ENCODE measurements around the gene ZBTB14.

Gene ZBTB14, protein sequence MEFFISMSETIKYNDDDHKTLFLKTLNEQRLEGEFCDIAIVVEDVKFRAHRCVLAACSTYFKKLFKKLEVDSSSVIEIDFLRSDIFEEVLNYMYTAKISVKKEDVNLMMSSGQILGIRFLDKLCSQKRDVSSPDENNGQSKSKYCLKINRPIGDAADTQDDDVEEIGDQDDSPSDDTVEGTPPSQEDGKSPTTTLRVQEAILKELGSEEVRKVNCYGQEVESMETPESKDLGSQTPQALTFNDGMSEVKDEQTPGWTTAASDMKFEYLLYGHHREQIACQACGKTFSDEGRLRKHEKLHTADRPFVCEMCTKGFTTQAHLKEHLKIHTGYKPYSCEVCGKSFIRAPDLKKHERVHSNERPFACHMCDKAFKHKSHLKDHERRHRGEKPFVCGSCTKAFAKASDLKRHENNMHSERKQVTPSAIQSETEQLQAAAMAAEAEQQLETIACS

DNA sequence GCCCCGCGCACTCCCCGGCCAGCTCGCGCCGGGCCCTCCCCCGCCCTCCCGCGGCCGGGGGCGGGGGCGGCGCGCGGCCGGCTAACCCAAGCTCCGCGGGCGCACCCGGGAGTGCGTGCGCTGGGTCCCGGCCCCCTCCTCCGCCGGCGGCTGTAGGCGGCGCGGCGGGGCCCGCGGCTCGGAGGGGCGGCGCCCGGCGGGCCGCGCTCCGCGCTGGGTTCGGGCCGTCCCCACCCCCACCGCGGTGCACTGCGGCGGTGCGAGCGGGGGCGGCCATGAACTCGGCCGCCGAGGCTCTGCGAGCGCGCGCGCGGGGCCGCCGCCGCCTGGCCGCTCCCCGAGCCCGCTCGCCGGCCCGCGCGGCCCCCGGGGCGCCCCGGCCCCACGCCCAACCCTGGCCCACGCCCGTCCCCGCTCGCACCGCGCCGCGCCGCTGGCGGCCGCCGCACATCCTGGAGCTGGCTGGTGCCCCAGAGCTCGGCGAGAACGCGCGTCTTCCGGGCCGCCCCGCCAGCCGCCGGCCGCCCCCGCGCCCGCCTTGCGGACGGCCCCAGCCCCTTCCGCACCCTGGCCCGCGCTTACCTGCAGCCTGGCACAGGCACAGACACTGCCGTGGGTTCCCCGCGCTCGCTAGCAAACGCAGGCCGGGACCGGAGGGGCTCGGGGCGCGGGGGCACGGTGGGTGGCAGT is at the start of gene ZBTB14:
Gene ZBTB14, minus strand, starts transcription at position 496 of the 690 bp plus-strand sequence. CDS start 2,480 bp downstream, outside the sequence.
- peak; percentile 4 to 47 for DNase-seq

DNA sequence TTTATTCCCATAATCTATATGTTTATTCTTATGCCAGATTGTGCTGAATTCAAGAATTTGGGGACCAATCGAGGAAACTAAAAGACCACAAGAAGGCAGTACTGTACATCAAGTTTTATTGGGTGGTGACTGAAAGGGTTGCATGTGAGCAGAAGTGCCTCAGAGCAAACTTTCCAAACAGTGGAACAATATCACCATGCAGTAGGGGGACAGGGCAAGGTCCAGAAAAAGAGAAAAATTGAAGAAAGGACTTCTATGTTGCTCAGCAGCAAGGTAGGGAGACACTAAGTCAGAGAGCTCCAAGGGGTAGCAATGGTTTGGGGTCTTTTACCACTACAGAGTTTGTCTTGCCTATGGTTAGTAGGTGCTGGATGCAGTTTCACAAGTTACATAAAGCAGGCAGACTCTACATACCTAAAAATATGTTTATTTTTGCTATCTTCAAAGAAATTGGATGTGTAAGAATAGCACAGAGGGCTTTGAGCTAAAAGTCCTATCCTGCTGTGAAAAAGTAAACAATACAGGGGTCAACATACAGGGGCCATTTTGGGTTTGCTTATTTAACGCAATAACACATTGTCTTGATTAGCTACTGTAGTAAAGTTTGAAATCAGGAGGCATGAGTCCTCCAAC is 43.8 kb upstream of the ZBTB14 start:
- DNase-seq: no peak

DNA sequence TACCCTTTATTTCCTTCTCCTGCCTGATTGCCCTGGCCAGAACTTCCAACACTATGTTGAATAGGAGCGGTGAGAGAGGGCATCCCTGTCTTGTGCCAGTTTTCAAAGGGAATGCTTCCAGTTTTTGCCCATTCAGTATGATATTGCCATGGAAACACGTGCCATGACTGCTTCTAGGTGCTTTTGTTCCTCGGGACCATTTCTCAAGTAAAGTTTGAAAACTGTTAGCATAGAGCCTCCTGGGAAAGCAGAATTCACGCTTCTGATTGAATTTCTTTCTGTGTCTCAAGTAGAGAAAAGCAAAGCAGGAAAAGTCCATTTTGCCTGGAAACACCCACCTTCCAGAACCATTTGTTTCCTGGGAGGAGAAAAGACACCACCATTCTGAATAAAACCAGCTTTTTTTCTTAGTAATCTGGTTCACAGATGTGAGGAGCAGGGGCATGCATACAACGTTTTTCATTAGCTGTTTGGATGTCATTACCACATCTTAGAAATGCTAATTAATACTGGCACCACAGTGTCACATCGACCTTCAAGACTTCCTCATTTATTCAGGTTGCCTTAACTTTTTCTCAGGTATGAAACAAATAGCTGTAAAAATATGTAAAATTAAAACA is 39.0 kb upstream of the ZBTB14 start:
- DNase-seq: no peak

DNA sequence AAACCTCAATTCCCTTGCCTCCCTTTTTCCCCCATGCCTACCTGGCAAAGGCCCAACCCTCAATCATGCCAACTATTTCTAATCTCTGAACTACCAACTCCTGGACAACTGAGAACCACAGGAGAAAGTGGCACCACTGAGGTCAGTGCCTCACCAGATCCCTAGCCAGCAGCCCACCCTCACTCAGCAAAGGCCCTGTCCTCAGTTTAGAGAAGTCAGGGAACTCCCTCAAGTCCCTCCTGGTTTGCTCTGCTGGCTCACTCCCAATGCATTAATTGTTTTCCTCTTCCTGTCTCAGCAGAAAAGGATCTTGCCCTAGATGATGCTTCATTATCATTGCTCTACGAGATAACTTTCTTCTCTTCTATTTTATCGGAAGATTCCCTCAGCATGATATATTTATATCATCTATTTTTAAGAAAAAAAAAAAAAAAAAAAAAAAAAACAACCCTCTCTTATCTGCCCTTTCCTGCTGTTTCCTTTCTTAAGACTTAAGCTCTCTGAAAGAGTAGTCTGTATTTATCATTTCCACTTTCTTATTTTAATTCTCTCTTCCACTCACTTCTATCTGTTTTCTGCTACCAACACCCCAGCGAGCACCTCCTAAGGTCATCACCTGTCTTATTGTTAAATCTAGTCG is 22.7 kb upstream of the ZBTB14 start:
- no peak for DNase-seq

DNA sequence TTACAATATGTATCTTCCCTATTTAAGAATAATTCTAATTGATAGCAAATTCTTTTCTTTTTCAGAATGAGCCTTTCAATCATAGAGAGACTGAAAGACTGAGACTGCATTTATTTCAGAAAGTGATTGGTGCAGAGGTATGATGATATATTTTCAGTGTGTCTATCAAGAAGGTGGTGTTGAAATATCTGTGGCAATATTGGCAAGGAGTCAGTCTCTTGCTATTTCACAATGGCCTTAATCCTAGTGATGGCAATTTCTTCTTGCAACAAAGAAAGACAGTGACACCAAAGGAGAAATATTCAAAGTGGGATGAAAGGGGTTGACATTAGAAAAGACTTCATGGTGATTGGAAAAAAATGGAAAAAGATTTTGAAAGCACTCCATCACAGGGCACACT is 21.7 kb upstream of the ZBTB14 start:
- DNase-seq: no peak

DNA sequence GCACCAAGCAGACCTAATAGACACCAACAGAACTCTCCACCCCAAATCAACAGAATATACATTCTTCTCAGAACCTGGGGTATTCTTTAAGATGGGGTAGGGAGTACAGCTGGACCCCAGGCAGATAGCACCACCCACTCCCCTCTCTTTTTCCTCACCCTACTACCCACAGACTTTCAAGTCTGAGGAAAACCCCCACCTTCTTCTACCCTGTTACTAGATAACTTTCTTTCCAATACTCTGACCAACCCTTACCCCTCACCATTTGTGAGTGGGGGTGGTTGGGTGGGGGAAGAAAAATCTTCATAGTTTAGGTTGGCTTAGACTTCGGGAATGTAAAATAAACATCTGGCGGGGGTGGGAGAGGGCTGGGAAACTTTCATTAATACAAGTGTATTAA is 20.3 kb upstream of the ZBTB14 start:
- no peak for DNase-seq

DNA sequence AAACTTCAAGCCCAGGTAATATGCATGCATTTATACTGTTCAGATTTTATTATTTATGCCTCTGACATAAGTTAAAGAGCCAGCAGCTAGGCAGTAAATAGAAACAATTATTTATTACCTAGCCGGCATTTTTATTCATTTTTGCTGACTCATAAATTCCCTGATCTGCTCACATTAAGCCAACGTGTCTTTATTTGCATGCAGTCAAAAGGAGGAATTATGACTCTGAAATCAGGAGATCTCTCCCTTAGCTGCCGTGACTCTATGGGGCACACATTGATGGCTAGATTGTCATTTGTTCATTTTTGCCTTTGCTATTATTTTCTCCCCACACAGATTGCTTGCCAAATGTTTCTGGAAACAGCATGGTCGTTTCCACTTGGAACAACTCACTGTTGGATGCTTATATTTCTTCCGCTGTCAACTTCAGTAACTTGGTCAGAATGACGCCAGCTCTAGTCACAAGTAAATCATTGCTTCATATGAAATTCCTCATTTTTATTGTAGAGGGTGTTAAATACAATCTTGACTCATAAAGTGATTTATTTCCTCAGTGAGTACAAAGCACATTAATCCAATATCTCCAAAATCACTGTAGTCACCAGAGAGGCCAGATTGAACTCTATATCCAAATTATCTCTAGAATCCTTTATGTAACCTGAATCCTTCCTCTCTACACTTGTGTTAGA is 15.9 kb upstream of the ZBTB14 start:
- no peak for DNase-seq

DNA sequence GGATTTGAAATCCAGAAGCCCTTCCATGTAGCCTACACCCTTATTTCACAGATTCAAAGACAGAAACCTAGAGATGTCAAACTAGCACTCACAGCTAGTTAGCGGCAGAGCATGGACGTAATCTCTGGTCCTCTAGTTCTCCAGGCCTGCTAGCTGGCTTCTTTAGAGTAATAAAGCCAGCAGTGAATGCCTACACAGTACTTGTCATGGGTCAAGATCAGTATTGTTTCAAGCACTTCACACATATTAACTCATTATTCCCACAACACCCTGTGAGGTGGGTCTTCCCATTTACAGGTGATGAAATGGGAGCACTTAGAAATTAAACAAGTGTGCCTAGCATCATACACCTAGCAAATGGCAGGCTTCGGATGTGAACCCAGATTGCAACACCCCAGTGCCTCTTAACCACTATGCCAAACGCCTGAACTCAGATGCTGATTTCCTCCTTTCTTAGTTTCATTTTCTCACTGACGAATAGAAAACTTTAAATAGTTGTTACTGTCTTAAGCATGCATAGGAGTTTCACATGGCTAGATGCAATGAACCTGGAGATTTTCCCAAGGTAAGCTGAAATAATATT is 14.5 kb upstream of the ZBTB14 start:
- DNase-seq: no peak

DNA sequence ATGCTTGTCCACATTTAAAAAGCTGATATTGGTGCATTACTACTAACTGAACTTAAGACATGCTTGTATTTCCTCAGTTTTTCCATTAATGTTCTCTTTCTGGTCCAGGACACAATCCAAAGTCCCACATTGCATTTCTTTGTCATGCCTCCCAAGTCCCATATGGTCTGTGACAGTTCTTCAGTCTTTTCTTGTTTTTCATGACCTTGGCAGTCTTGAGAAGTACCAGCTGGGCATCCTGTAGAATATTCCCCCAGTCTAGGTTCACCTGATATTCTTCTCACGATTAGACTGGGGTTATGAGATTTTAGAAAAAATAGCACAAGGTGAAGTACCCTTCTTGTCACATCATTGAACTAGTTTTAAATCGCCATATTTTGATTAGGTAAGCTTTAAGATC is 10.3 kb upstream of the ZBTB14 start:
- no peak for DNase-seq

DNA sequence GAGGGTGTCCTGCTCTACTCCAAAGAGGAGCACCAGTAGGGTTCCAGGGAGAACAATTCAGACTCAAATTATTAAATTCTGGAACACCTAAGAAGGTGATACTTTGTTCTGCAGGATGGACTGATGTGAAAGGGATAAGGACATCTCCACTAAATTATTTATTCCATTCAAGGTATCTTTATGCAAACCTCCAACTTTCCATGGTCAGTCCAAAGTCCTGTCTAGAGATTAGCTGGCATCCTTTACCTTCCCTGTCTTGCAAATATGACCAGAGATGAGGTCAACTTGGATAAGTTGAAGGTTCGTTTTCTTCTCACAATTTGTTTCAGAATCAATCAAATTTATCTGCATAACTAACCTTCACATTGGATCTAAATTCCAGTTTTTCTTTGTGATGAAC is 8.7 kb upstream of the ZBTB14 start:
- DNase-seq: no peak

DNA sequence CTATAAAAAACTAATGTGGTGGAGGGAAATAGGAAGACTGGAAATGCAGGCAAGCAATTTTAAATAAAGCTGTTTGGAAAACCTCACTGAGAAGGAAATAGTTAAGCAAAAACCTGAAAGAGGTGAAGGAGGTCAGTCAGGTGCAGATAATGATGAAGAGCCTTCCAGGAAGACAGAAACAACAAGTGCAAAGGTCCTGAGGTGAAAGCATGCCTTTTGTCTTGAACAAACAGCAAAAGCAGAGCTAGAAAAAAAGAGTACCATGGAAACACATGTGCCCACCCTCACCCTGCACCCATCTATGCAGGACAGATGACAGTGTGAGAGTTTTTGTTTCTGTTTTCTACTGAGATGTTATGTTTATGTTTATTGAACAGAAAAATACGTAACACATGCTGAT is 8.1 kb upstream of the ZBTB14 start:
- no peak for DNase-seq

DNA sequence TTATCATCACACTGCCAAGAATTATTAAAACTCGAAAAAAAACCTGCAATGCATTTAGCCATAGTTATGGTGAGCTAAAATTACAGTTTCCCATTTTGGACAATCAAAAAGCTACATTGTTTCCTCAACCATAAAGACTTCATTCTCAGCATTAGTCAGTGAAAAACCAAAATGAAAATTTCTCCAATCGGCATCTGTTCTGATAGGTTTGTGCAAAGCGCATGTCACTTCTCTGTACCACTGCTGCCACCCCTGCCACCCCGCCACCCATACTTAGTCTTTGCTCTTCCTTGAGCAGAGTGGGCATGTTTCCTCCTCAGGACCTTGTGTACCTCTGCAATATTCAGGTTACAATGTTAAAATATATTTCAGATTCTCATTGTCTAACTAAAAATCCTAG is 7.1 kb upstream of the ZBTB14 start:
- DNase-seq: no peak

DNA sequence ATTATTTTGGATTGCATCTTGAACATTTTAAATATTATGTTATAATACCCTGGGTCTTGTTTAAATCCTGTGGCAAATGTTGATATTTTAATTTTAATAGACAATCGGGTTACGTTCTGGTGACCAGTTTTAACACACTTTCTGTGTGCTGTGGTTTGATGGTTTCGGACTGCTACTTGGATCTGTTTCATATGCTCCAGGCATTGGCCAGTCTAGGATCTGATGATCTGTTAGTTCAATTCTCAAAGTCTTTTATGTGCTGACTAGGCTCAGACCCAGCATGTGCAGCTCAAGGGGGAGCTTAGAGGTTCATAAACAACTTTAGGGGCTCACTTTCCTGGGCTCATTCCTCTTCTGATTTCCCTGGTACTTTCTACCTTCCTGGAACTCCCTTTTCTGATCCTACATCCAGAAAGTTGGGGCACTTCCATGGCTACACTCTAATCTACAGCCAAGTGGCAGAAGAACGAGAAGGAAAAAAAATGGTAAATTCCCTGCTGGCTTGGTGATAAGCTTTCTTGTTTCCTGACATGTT is 5.0 kb upstream of the ZBTB14 start:
- no peak for DNase-seq

DNA sequence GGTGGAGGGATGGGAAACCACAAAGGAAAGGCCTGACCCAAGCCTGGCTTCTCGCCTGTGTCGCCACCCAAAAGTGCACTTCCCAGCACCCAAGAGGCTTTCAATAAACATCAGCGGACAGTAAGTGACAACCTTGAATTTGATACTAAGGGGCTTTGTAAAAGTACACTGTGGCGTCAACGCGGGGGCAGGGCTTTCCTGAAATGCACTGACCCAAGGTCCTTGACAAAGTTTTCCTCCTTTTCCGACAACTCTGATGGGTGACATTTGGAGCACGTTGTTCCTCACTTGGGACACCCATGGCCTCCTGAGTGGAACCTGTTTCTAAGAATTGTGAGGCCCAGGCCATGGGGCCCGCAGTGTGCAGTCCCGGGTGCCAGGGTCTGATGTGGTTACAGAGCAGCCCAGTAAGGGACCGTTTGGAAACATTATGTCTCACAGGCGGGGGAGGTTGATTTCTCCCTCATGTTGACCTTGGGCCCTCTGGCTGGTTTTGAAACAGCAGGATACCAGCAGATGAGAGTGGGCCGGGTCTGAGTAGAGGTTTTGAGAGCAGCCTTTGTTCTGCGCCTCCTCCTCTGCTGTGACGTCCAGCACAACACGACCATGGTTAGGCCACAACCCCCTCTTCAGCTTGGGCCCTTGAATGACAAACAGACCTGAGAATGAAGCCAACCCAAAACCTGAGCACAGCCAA is 2.8 kb upstream of the ZBTB14 start:
- no peak for DNase-seq

DNA sequence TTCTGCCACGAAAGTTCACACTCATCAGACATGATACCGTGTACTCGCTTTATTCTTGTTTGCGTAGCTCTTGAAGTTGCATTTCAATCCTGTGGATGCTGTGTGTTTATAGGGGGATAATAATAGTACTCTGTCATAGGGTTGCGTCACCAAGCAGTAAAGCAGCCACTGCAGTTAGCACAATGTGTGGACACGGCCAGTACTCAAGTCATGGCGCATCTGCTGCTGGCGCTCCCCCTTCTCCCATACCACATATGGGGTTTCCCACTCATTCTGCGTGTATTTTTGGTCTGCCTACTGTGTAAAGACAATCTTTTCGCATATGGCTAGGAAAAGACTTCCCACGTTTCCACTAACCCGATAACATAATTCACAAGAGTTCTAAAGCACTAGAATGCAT is 2.1 kb upstream of the ZBTB14 start:
- DNase-seq: no peak

DNA sequence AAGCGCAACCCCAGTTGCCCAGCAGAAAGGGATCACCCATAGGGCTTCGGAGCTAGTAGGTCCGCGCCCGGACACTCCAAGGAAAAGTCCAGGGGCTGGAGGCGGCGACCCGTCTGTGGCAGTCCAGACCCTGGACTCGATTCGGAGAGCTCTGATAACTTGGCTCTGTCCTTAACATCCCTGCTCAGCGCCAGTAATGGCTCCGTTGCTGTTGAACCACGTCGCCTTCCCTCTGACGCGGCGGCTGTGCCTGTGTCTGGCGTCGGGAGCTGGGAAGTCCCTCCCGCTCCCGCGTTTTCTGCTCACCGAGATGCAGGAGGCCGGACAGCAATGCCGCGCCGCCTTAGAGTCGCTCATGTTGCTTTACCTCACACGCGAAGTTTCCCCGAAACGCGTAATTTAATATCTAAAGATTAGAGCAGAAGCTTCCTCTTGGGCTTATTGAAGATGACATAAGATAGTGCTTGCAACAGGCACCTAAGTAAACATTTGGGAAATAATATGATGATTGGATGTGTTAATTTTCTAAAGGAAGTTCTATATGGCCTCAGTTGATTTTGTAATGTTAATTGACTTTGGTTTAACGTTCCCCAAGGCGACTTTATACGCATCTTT is 1.3 kb upstream of the ZBTB14 start:
- DNase-seq: peak; percentile 63 to 74

DNA sequence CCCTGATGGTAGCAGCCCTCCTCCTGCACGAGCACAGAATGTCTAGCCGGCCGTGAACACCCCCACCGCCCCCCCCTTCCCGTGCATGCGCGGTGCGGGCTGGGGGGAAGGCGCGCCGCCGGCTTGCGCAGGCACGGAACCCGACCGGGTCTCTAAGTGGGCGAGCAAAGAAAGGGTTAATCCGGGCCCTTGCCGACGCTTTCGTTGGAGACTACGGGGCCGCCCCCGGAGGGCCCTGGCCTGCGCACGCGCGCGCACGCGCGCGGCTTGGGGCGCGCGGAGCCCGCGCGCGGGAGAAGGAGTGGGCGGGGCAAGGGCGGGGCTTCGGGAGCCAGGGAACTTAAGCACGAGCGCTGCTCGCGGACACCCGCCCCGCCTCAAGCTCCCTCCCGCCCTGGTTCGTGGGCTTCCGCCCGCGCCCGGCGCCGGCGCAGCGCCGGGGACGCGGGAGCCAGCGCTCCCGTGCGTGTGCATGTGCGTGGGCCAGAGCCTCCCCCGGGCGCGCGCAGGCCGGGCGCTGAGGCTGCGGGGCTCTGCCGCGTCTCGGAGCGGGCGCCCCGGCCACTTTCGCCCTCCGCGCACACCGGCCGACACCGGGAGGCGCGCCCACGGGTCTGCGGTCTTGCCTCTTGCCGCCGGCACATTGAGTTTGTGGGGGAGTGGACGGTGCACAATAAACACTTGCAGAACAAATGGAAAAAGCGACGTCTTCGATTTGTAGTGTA is 617 bp upstream of the ZBTB14 start:
- peak; percentile 83 to 92 for DNase-seq

DNA sequence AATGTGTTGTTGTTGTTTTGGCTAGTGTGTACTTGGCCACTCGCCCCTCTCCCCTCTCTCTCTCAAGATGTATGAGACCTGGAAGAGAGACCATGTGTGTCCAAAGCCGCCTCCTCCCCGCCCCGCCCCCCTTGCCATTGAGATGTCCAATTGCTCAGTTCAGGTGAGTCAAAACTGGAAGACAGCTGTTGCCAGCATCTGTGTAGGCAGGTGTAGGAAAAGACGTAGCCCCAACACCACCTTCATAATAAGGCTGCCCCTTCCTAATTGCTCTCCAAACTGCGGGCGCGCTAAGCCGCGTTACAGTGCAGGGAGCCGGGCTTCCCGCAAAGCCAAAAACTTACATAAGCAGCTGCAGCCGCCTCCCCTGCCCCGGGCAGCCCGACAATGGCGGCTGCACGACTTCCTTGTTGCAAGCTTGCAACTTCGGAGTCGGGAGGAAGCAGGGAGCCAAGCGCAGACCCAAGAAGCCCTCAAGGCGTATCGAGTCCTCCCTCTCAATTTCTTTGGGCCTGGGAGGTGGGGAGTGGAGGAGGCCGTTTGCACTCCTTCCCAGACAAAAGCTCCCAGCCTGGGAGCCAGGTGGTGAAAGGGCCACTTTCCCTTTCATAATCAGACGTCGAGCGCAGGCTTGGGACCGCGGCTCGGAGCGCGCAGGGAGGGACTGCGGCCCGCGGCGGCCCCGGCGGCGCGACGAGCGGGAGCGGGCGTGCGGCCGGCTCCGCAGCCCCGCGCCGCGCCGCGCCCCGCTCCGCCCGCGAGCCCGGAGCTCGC is 882 bp downstream of the ZBTB14 start:
- no peak for DNase-seq

DNA sequence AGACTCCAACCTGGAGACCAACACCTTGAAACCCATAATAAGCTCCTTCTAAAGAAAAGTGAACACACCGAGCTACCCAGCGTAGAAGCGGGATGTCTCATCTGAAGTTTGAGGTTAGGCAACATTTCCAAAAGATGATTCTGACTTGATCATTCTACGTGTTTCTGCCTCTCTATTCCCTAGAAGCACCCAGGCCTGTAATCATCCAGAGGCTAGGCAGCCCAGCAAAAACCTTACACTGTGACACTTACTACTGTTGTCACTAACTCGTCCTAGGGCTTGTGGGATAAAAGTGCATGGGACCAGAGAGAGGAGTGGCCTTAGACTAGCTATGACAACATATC is 1.4 kb downstream of the ZBTB14 start:
- no peak for DNase-seq
